IMR-90 (cell line): ENCODE data around the gene SKP1. TPM values are rescaled to one million over a fixed set of nuclear protein-coding genes. Genes with fewer than 3 reads are reported as not detected.
A peak's percentile ranks its signal among the peaks of the same experiment; 100 is the strongest.

Experiments used
- ATAC-seq: fragments of 200-7000 bp; cut with Tn5 transposase; 2 replicates; pipeline ENCODE4 v1.9.1; 2020; ENCODE audit warnings: low read depth, mild to moderate bottlenecking, moderate library complexity
- BruUV-seq: library from RNA; stranded (reverse); fragments of 400-500 nt; replicated peaks from 2 replicates; lab custom pipeline; 2021; lab: Mats Ljungman, UMichigan
- CTCF ChIA-PET: fragments of 300-600 bp; formaldehyde crosslinking; extraction: SDS; loops from one replicate; lab custom pipeline; 2021; ENCODE audit warnings: antibody characterized with exemption; lab: Yijun Ruan, JAX
- POLR2A ChIA-PET: fragments of 300-600 bp; sonication (Branson Sonifier 250); formaldehyde crosslinking; loops from one replicate; lab custom pipeline; 2022; ENCODE audit warnings: antibody characterized with exemption; ENCODE audit not compliant: unreplicated experiment; lab: Charles Lee
- DNase-seq: peaks from one replicate; pipeline ENCODE4 v3.0.0; 2013
- H2AFZ ChIP-seq: replicated peaks from 2 replicates; pipeline ENCODE3; 2013; ENCODE audit warnings: low read length, mild to moderate bottlenecking; ENCODE audit not compliant: poor library complexity
- H2AK5ac ChIP-seq: 2 replicates; pipeline ENCODE4 v1.6.1; 2013; ENCODE audit warnings: low read depth, low read length, inconsistent platforms
- H2AK9ac ChIP-seq: replicated peaks from 2 replicates; pipeline ENCODE3; 2013; ENCODE audit warnings: mild to moderate bottlenecking, low read depth, low read length, moderate library complexity; ENCODE audit not compliant: poor library complexity
- H2BK120ac ChIP-seq: 2 replicates; pipeline ENCODE4 v1.6.1; 2013; ENCODE audit warnings: low read depth, low read length, inconsistent platforms
- H2BK15ac ChIP-seq: 3 replicates; pipeline ENCODE4 v1.6.1; 2013; ENCODE audit warnings: low read depth, low read length, inconsistent platforms
- H2BK20ac ChIP-seq: 2 replicates; pipeline ENCODE4 v1.6.1; 2013; ENCODE audit warnings: low read depth, mild to moderate bottlenecking, inconsistent platforms, low read length, moderate library complexity
- H2BK5ac ChIP-seq: 2 replicates; pipeline ENCODE4 v1.6.1; 2013; ENCODE audit warnings: mild to moderate bottlenecking, low read depth, low read length, inconsistent platforms; ENCODE audit not compliant: poor library complexity, severe bottlenecking
- H3K14ac ChIP-seq: replicated peaks from 2 replicates; pipeline ENCODE4 v1.6.1; 2013; ENCODE audit warnings: low read depth, low read length, inconsistent platforms
- H3K18ac ChIP-seq: 2 replicates; pipeline ENCODE4 v1.6.1; 2013; ENCODE audit warnings: low read depth, low read length, control low read depth
- H3K23ac ChIP-seq: 2 replicates; pipeline ENCODE4 v1.6.1; 2013; ENCODE audit warnings: low read depth, low read length, inconsistent platforms
- H3K27ac ChIP-seq: 2 replicates; pipeline ENCODE4 v1.5.1; 2013; ENCODE audit warnings: mild to moderate bottlenecking, control low read depth, low read length; ENCODE audit not compliant: insufficient read depth
- H3K27me3 ChIP-seq: 2 replicates; pipeline ENCODE4 v1.6.1; 2013; ENCODE audit warnings: low read length; ENCODE audit not compliant: control insufficient read depth, insufficient read depth
- H3K36me3 ChIP-seq: 2 replicates; pipeline ENCODE4 v1.6.1; 2013; ENCODE audit warnings: low read length, mixed read lengths; ENCODE audit not compliant: control insufficient read depth, insufficient read depth
- H3K4ac ChIP-seq: 2 replicates; pipeline ENCODE4 v1.6.1; 2013; ENCODE audit warnings: low read depth, low read length, inconsistent platforms
- H3K4me1 ChIP-seq: 2 replicates; pipeline ENCODE4 v1.6.1; 2013; ENCODE audit warnings: low read length, mixed read lengths; ENCODE audit not compliant: control insufficient read depth, insufficient read depth
- H3K4me2 ChIP-seq: 2 replicates; pipeline ENCODE4 v1.6.1; 2013; ENCODE audit warnings: low read depth, mild to moderate bottlenecking, control low read depth, low read length, moderate library complexity
- H3K4me3 ChIP-seq: 2 replicates; pipeline ENCODE4 v1.5.1; 2013; ENCODE audit warnings: low read depth, mild to moderate bottlenecking, control low read depth, low read length, moderate library complexity; ENCODE audit not compliant: insufficient read depth
- H3K56ac ChIP-seq: 2 replicates; pipeline ENCODE4 v1.6.1; 2013; ENCODE audit warnings: low read length, inconsistent platforms; ENCODE audit not compliant: insufficient read depth; ENCODE audit errors: extremely low read depth
- H3K79me1 ChIP-seq, 2 experiments: 2 replicates each; pipeline ENCODE4 v1.6.1; 2013; ENCODE audit warnings: low read length in 2 of 2, inconsistent platforms in 1 of 2, low read depth in 1 of 2
- H3K9ac ChIP-seq: 2 replicates; pipeline ENCODE4 v1.6.1; 2013; ENCODE audit warnings: low read depth, low read length, control low read depth
- H3K9me1 ChIP-seq: 2 replicates; pipeline ENCODE4 v1.6.1; 2013; ENCODE audit warnings: low read length, inconsistent platforms; ENCODE audit not compliant: insufficient read depth
- H3K9me3 ChIP-seq: 2 replicates; pipeline ENCODE4 v1.6.1; 2013; ENCODE audit warnings: low read length; ENCODE audit not compliant: control insufficient read depth, insufficient read depth
- H4K20me1 ChIP-seq: 2 replicates; pipeline ENCODE4 v1.6.1; 2013; ENCODE audit warnings: low read length, inconsistent platforms; ENCODE audit not compliant: insufficient read depth
- H4K5ac ChIP-seq: 2 replicates; pipeline ENCODE4 v1.6.1; 2013; ENCODE audit warnings: mild to moderate bottlenecking, low read depth, low read length, control low read depth
- H4K8ac ChIP-seq, 2 experiments: 2 replicates each; pipeline ENCODE4 v1.6.1; 2013; ENCODE audit warnings: low read depth in 2 of 2, low read length in 2 of 2, control low read depth in 1 of 2, inconsistent platforms in 1 of 2
- H4K91ac ChIP-seq: 2 replicates; pipeline ENCODE4 v1.6.1; 2013; ENCODE audit warnings: low read depth, low read length, inconsistent platforms; ENCODE audit not compliant: insufficient read depth
- BHLHE40 ChIP-seq: fragments of 150-350 bp; IDR thresholded peaks from 2 replicates; pipeline ENCODE4 v1.6.1; 2016; ENCODE audit warnings: mild to moderate bottlenecking, low read depth, low read length
- CEBPB ChIP-seq: IDR thresholded peaks from 2 replicates; pipeline ENCODE4 v1.6.1; 2012; ENCODE audit warnings: low read depth, low read length, improper control_type of control experiment
- CHD1 ChIP-seq: IDR thresholded peaks from 2 replicates; pipeline ENCODE4 v1.6.1; 2012; ENCODE audit warnings: low read depth, low read length, improper control_type of control experiment
- CTCF ChIP-seq: conservative IDR thresholded peaks from 2 replicates; pipeline ENCODE4 v1.5.1; 2012; ENCODE audit warnings: mild to moderate bottlenecking, low read depth, low read length, improper control_type of control experiment
- MAFK ChIP-seq: IDR thresholded peaks from 2 replicates; pipeline ENCODE4 v1.6.1; 2012; ENCODE audit warnings: low read depth, low read length, improper control_type of control experiment
- MXI1 ChIP-seq: IDR thresholded peaks from 2 replicates; pipeline ENCODE4 v1.6.1; 2012; ENCODE audit warnings: low read depth, mild to moderate bottlenecking, low read length, moderate library complexity, borderline replicate concordance
- NFE2L2 ChIP-seq: fragments of 150-350 bp; IDR thresholded peaks from 2 replicates; pipeline ENCODE4 v1.6.1; 2016; ENCODE audit warnings: low read depth, mild to moderate bottlenecking, low read length
- POLR2A ChIP-seq: IDR thresholded peaks from 2 replicates; pipeline ENCODE4 v1.6.1; 2012; ENCODE audit warnings: mild to moderate bottlenecking, low read depth, low read length
- RAD21 ChIP-seq: IDR thresholded peaks from 2 replicates; pipeline ENCODE4 v1.6.1; 2012; ENCODE audit warnings: low read length, improper control_type of control experiment
- SMC3 ChIP-seq: fragments of 150-350 bp; IDR thresholded peaks from 2 replicates; pipeline ENCODE4 v1.6.1; 2016; ENCODE audit warnings: low read depth, mild to moderate bottlenecking, antibody characterized with exemption, low read length, moderate library complexity
- WGBS, 2 experiments: methylation state at CpG; one replicate each; pipeline versions ENCODE4 v1.1.5 to v1.1.7; 2013; ENCODE audit warnings: missing lambda C conversion rate in 2 of 2; ENCODE audit not compliant: insufficient read length in 1 of 2; ENCODE audit errors: extremely low coverage in 2 of 2; 5-methylcytosine and 5-hydroxymethylcytosine counted together
- dilution Hi-C: fragments of 300-500 bp; cut with HindIII; formaldehyde crosslinking; loops from one replicate; pipeline ENCODE4 v1.14.3; 2018; ENCODE audit warnings: low sequenced_read_pairs; ENCODE audit not compliant: unreplicated experiment
- in situ Hi-C: fragments of 300-500 bp; cut with MboI; formaldehyde crosslinking; loops from 3 replicates; pipeline ENCODE4 v1.14.3; 2019; ENCODE audit warnings: low sequenced_read_pairs, inconsistent platforms, mixed read lengths
- intact Hi-C: fragments of 100-400 bp; cut with micrococcal nuclease; formaldehyde crosslinking; loops from 2 replicates; pipeline ENCODE4 v1.10.0; 2022
- polyA plus RNA-seq, 3 experiments: library from polyadenylated mRNA; depleted of rRNA; stranded (reverse); fragments of >200 nt; gene quantifications; 2 replicates each; pipeline ENCODE4 v1.2.3, GENCODE V29; 2012; ENCODE audit warnings: low replicate concordance in 1 of 3
- total RNA-seq: library from RNA; depleted of rRNA; stranded (reverse); fragments of >200 nt; gene quantifications from 2 replicates; pipeline ENCODE4 v1.2.3, GENCODE V29; 2012

SKP1 gene
- total and polyA plus RNA-seq, 2 of the 4 experiments (the other 2 are of a cell fraction), result 206 to 618 TPM

DNA sequence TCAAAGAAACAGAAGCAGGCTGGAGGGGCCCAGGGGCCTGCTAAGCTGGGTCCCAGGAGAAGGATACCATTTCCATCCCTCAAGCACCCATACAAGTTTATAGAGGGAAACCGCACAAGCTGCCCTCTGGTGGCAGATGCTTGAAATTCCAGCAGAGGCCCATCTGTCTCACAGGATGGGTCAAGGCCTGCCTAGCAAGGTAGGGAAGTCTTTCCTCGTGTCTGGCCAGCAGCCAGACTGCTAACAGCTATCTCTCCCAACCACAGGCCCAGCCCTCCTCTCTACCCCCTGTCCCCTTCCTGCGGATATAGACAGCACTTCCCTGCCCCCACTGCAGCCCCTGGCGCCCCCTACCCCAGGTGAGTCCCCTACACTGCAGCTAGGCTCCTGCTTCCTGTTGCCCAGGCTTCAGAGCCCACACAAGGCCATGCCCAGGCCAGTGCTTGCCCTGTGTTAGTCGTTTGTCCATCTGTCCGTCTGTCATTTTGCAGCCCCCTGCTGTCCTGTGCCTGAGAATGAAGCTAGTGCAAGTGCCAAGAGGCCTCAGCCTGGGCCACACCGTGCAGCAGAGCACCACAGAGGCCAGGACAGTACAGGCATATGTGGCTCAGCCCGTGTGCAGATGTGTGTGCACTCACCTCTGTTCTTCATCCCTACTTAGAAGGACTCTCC is 36.1 kb downstream of the SKP1 start:
- ATAC-seq (peak; percentile 82), DNase-seq (peak; percentile 71)
- Histone ChIP-seq H3K9me1 (peaks cover 6% of the 10 kb centered on the region; the same call in 1 of the 2 replicates), H3K27me3 (no peaks in the 10 kb centered on the region), H3K4me2 (no peak overlapping the region), H2BK15ac (no peak overlapping the region), H4K8ac (no peak overlapping the region), H3K18ac (no peak overlapping the region), H2AK9ac (no peak overlapping the region), H3K14ac (no peak overlapping the region), H2BK120ac (no peak overlapping the region), H2BK20ac (no peak overlapping the region), H4K20me1 (peaks cover 82% of the 10 kb centered on the region), H3K4me1 (peaks cover 13% of the 10 kb centered on the region), H3K36me3 (peaks cover 51% of the 10 kb centered on the region), H4K91ac (no peak overlapping the region), H3K79me1 (peaks cover 45 to 91% of the 10 kb centered on the region in 2 experiments), H4K5ac (no peak overlapping the region), H3K27ac (no peak overlapping the region), H3K4me3 (no peak overlapping the region), H2BK5ac (no peak overlapping the region), H3K4ac (no peak overlapping the region), H2AFZ (peak overlapping the region; percentile 27), H3K9ac (no peak overlapping the region), H3K23ac (no peak overlapping the region), H3K9me3 (no peaks in the 10 kb centered on the region), H2AK5ac (no peak overlapping the region), H3K56ac (no peak overlapping the region)
- POLR2A ChIA-PET, result no interaction called here
- no TSS peak for BruUV-seq
- WGBS, 2 experiments, result 50% methylated on average over 2 of the region's 8 CpGs; no CpG with 5 or more reads in 1 of the 2 experiments
- dilution Hi-C loops (no loop called here), in situ Hi-C loops (no loop called here), intact Hi-C loops (loop anchor here (1.0 to 2.0 kb wide), 2 partner anchors 40 to 101 kb away; no protein-coding TSS in a partner anchor)
- TF ChIP-seq MAFK (no peak), CHD1 (no peak), MXI1 (no peak), RAD21 (peak; percentile 70), CTCF (peak; percentile 75), CEBPB (no peak), SMC3 (peak; percentile 84), POLR2A (no peak), BHLHE40 (no peak), NFE2L2 (no peak)
- CTCF ChIA-PET, result interaction anchor here (0.5 to 3.2 kb wide), 8 partner anchors 9 to 246 kb away, joined by 3 to 47 read pairs (median 4); no protein-coding TSS in a partner anchor
